ENCODE results near the gene PRAMEF11.

Gene PRAMEF11

GRCh38 chr1:12775443-12775842 is 55.8 kb downstream of the PRAMEF11 start:
- Histone ChIP-seq H3K27ac (ENCODE audit: low read depth, low read length) (no peak overlapping the region), H3K9ac (ENCODE audit: low read depth in 1 of 2, low read length in 2 of 2) (no peak overlapping the region), H3K4me1 (ENCODE audit: control insufficient read depth in 1 of 2, insufficient read depth in 2 of 2, low read length in 2 of 2) (no peaks in the 10 kb centered on the region)

GRCh38 chr1:12774801-12775345 is 56.3 kb downstream of the PRAMEF11 start:
- H3K9ac ChIP-seq (ENCODE audit: low read depth in 1 of 2, low read length in 2 of 2) = no peak overlapping the region
- H3K27ac ChIP-seq (ENCODE audit: low read depth, low read length) = no peak overlapping the region
- no peaks in the 10 kb centered on the region for H3K36me3 ChIP-seq (ENCODE audit: control insufficient read depth in 1 of 2, insufficient read depth in 2 of 2, low read length in 2 of 2)
- H3K9me3 ChIP-seq (ENCODE audit: control insufficient read depth in 1 of 2, low read length in 2 of 2) = no peaks in the 10 kb centered on the region
- no peaks in the 10 kb centered on the region for H3K4me1 ChIP-seq (ENCODE audit: control insufficient read depth in 1 of 2, insufficient read depth in 2 of 2, low read length in 2 of 2)
- H3K27me3 ChIP-seq (ENCODE audit: control insufficient read depth in 1 of 2, insufficient read depth in 2 of 2, low read length in 2 of 2) = peaks cover 0 to 3% of the 10 kb centered on the region in 2 donors
- no peak overlapping the region for H3K4me3 ChIP-seq (ENCODE audit: low read depth in 1 of 2, low read length in 2 of 2)

More at GRCh38 chr1:12775443-12775842, 55.8 kb downstream of the PRAMEF11 start:
- Histone ChIP-seq H3K36me3 (ENCODE audit: control insufficient read depth in 1 of 2, insufficient read depth in 2 of 2, low read length in 2 of 2) (no peaks in the 10 kb centered on the region), H3K9me3 (ENCODE audit: control insufficient read depth in 1 of 2, low read length in 2 of 2) (no peaks in the 10 kb centered on the region), H3K4me3 (ENCODE audit: low read depth in 1 of 2, low read length in 2 of 2) (no peak overlapping the region), H3K27me3 (ENCODE audit: control insufficient read depth in 1 of 2, insufficient read depth in 2 of 2, low read length in 2 of 2) (peaks cover 0 to 3% of the 10 kb centered on the region in 2 donors)

Measured in duodenal mucosa (tissue), 2 donors.